ENCODE data around the gene SH3D19. TPM values are rescaled to one million over a fixed set of nuclear protein-coding genes. Genes with fewer than 3 reads are reported as not detected.

Gene SH3D19
- polyA plus RNA-seq, 3 donors: not detected

DNA sequence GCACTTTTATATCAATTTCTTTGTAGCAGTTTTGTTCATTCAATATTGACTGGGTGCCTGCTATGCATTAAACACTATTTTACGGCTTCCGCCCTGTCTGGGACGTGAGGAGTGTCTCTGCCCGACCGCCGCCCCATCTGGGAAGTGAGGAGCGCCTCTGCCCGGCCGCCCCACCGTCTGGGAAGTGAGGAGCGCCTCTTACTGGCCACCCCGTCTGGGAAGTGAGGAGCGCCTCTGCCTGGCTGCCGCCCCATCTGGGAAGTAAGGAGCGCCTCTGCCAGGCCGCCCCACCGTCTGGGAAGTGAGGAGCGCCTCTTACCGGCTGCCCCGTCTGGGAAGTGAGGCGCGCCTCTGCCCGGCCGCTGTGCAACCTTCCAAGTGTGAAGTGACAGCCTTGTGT lies 157.8 kb downstream of the SH3D19 start:
- Histone ChIP-seq H3K27ac (ENCODE audit: low read depth in 1 of 2, low read length in 2 of 2) (no peak overlapping the region), H3K36me3 (replicated peaks in 1 of 2; ENCODE audit: control insufficient read depth in 1 of 2, insufficient read depth in 2 of 2, low read length in 2 of 2) (no peaks in the 10 kb centered on the region), H4K20me1 (ENCODE audit: insufficient read depth, low read length) (no peaks in the 10 kb centered on the region), H3K27me3 (ENCODE audit: control insufficient read depth in 2 of 2, insufficient read depth in 2 of 2, low read length in 2 of 2) (no peaks in the 10 kb centered on the region), H3K9ac (ENCODE audit: insufficient read depth, low read length, poor library complexity, severe bottlenecking) (no peak overlapping the region), H3K4me3 (replicated peaks in 1 of 3; ENCODE audit: low read depth in 2 of 3, low read length in 3 of 3) (no peak overlapping the region), H3K4me2 (replicated peaks; ENCODE audit: extremely low read depth, low read length, poor library complexity, severe bottlenecking) (no peak overlapping the region), H3K9me3 (replicated peaks in 1 of 2; ENCODE audit: control insufficient read depth in 1 of 2, insufficient read depth in 1 of 2, low read length in 2 of 2) (no peaks in the 10 kb centered on the region), H3K4me1 (ENCODE audit: control insufficient read depth in 1 of 2, insufficient read depth in 2 of 2, low read length in 2 of 2) (no peaks in the 10 kb centered on the region), H3K79me2 (ENCODE audit: insufficient read depth, low read length) (no peaks in the 10 kb centered on the region), H2AFZ (ENCODE audit: insufficient read depth, low read depth, low read length, poor library complexity, severe bottlenecking) (no peak overlapping the region)
- Mint-ChIP-seq H3K36me3 (no peaks in the 10 kb centered on the region), H3K27ac (no peak overlapping the region), H3K9me3 (peaks cover 0 to 4% (median 0%) of the 10 kb centered on the region in 7 donors), H3K27me3 (ENCODE audit: low read depth in 3 of 3) (peaks cover 2 to 6% (median 2%) of the 10 kb centered on the region in 3 donors), H3K4me1 (no peaks in the 10 kb centered on the region), H3K4me3 (no peak overlapping the region)
- WGBS (ENCODE audit: insufficient coverage): 99% methylated on average over 18 of the region's 24 CpGs
- no peak for DNase-seq
- no peak for TF ChIP-seq CTCF (IDR thresholded peaks at IDR 0.05)
- intact Hi-C loops (cut with micrococcal nuclease): no loop called here

DNA sequence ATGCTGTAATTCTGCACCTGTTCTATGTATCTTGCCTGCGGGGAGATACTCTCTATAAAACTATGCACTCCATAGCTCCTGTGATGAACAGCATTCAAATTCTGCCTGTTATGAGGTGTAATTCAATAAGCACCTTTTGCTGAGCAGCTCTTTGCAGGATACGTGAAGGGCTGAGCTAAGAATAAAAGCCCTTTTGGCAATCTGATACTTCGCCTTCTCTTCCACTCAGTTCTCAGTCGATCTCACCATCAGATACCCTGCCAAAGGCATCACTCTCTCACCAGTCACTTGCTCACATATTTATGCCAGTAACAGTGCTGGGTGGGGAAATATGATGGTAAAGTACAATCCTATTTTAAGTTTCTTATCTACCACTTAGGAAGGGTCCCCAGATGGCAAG lies 158.8 kb downstream of the SH3D19 start:
- Histone ChIP-seq H3K27me3 (ENCODE audit: control insufficient read depth in 2 of 2, insufficient read depth in 2 of 2, low read length in 2 of 2) (no peaks in the 10 kb centered on the region), H4K20me1 (ENCODE audit: insufficient read depth, low read length) (no peaks in the 10 kb centered on the region), H3K9me3 (replicated peaks in 1 of 2; ENCODE audit: control insufficient read depth in 1 of 2, insufficient read depth in 1 of 2, low read length in 2 of 2) (no peaks in the 10 kb centered on the region), H3K27ac (ENCODE audit: low read depth in 1 of 2, low read length in 2 of 2) (no peak overlapping the region), H3K9ac (ENCODE audit: insufficient read depth, low read length, poor library complexity, severe bottlenecking) (no peak overlapping the region), H2AFZ (ENCODE audit: insufficient read depth, low read depth, low read length, poor library complexity, severe bottlenecking) (no peak overlapping the region), H3K36me3 (replicated peaks in 1 of 2; ENCODE audit: control insufficient read depth in 1 of 2, insufficient read depth in 2 of 2, low read length in 2 of 2) (no peaks in the 10 kb centered on the region), H3K4me3 (replicated peaks in 1 of 3; ENCODE audit: low read depth in 2 of 3, low read length in 3 of 3) (no peak overlapping the region), H3K4me2 (replicated peaks; ENCODE audit: extremely low read depth, low read length, poor library complexity, severe bottlenecking) (no peak overlapping the region), H3K4me1 (ENCODE audit: control insufficient read depth in 1 of 2, insufficient read depth in 2 of 2, low read length in 2 of 2) (no peaks in the 10 kb centered on the region), H3K79me2 (ENCODE audit: insufficient read depth, low read length) (no peaks in the 10 kb centered on the region)
- no peak for DNase-seq
- no peak overlapping the region for H3K27ac Mint-ChIP-seq
- intact Hi-C loops (cut with micrococcal nuclease): no loop called here
- H3K4me3 Mint-ChIP-seq: no peak overlapping the region
- WGBS (ENCODE audit: insufficient coverage): no CpG with 5 or more reads among the region's 4 CpGs
- H3K27me3 Mint-ChIP-seq (ENCODE audit: low read depth in 3 of 3): peaks cover 2 to 6% (median 4%) of the 10 kb centered on the region in 3 donors
- H3K4me1 Mint-ChIP-seq: no peaks in the 10 kb centered on the region
- no peaks in the 10 kb centered on the region for H3K36me3 Mint-ChIP-seq
- TF ChIP-seq CTCF (IDR thresholded peaks at IDR 0.05): no peak
- H3K9me3 Mint-ChIP-seq: peaks cover 0 to 4% (median 0%) of the 10 kb centered on the region in 7 donors

All from CD14-positive monocyte (primary cell).